Neural crest cell (in vitro differentiated cells): Measurements from ENCODE around the gene RABGAP1. TPM values are rescaled to one million over a fixed set of nuclear protein-coding genes. Genes with fewer than 3 reads are reported as not detected.

Experiments used
- DNase-seq: peaks from one replicate; pipeline ENCODE4 v3.0.0; 2021; ENCODE audit warnings: low read depth, mixed read lengths, low spot score
- H3K27ac Mint-ChIP-seq: one replicate; pipeline ENCODE4 v1.8.0; 2021; ENCODE audit warnings: mild to moderate bottlenecking, mixed read lengths; ENCODE audit not compliant: unreplicated experiment
- H3K27me3 Mint-ChIP-seq: 2 replicates; pipeline ENCODE4 v1.8.0; 2021; ENCODE audit warnings: low read depth, mild to moderate bottlenecking, mixed read lengths
- H3K36me3 Mint-ChIP-seq: 2 replicates; pipeline ENCODE4 v1.8.0; 2021; ENCODE audit warnings: low read depth, mild to moderate bottlenecking, mixed read lengths
- H3K4me1 Mint-ChIP-seq: 2 replicates; pipeline ENCODE4 v1.8.0; 2021; ENCODE audit warnings: mixed read lengths
- H3K4me3 Mint-ChIP-seq: one replicate; pipeline ENCODE4 v1.8.0; 2021; ENCODE audit warnings: mild to moderate bottlenecking, mixed read lengths
- H3K9me3 Mint-ChIP-seq: 2 replicates; pipeline ENCODE4 v1.8.0; 2021; ENCODE audit warnings: mixed read lengths
- total RNA-seq: library from RNA; stranded (reverse); gene quantifications from 2 replicates; pipeline ENCODE4 v1.2.1, GENCODE V29; 2021
- TF ChIP-seq, protein P1 (sequence below): fragments of 200-600 bp; sonication (generic); conservative IDR thresholded peaks from 2 replicates; pipeline ENCODE4 v1.5.0; 2021; ENCODE audit warnings: antibody characterized with exemption, mild to moderate bottlenecking

The RABGAP1 gene
- total RNA-seq, 1 donor from 2014 or later, result 59.5 TPM

DNA sequence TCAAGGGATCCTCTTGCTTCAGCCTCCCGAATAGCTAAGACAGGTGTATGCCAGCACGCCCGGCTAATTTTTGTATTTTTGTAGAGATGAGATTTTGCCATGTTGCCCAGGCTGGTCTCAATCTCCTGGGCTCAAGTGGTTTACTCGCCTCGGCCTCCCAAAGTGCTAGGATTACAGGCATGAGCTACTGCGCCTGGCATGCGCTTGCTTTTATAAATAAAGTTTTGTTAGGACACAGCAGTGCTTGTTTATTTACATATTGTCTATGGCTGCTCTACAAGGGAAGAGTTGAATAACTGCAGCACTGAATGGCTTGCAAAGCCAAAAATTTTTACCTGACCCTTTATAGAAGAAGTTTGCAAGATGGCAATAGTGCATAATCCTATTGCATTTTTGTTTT lies 120.4 kb downstream of the RABGAP1 start:
- Mint-ChIP-seq H3K9me3 (no peaks in the 10 kb centered on the region), H3K36me3 (peaks cover 7% of the 10 kb centered on the region), H3K27ac (no peak overlapping the region), H3K27me3 (no peaks in the 10 kb centered on the region), H3K4me3 (no peak overlapping the region), H3K4me1 (peaks cover 6% of the 10 kb centered on the region)
- TF ChIP-seq, protein P1, sequence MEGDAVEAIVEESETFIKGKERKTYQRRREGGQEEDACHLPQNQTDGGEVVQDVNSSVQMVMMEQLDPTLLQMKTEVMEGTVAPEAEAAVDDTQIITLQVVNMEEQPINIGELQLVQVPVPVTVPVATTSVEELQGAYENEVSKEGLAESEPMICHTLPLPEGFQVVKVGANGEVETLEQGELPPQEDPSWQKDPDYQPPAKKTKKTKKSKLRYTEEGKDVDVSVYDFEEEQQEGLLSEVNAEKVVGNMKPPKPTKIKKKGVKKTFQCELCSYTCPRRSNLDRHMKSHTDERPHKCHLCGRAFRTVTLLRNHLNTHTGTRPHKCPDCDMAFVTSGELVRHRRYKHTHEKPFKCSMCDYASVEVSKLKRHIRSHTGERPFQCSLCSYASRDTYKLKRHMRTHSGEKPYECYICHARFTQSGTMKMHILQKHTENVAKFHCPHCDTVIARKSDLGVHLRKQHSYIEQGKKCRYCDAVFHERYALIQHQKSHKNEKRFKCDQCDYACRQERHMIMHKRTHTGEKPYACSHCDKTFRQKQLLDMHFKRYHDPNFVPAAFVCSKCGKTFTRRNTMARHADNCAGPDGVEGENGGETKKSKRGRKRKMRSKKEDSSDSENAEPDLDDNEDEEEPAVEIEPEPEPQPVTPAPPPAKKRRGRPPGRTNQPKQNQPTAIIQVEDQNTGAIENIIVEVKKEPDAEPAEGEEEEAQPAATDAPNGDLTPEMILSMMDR, result no peak
- DNase-seq, result no peak

DNA sequence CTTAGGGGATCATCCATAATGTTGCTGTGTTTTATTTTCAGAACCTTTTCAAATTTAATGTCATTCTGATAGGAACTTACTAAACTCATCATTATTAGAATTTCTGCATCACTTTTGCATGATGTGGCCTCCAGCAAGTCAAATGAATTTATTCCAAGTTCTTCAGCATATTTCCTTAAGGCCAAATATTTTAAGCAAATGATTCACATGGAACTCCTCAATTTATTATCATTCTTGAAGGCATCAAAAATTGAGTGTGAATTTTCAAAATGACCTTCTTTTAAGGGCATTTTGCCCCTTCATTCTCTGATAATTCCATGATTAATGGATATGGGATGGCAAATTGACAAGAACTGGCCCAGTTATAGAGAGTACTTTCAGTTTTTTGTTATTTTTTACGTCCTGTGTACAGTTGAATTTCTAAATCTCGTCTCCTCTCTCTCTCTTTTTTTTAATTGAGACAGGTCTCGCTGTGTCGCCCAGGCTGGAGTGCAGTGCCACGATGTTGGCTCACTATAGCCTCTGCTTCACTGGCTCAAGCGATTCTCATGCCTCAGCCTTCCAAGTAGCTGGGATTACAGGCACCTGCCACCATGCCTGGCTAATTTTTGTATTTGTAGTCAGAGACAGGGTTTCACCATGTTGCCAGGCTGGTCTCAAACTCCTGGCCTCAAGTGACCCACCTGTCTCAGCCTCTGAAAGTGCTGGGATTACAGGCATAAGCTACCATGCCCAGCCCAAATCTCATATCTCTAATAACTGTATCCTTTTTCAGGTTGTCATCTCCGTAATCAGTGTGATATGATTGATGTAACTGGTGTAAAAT lies 121.7 kb downstream of the RABGAP1 start:
- no peak for DNase-seq
- peaks cover 6% of the 10 kb centered on the region for H3K4me1 Mint-ChIP-seq
- no peak overlapping the region for H3K27ac Mint-ChIP-seq
- no peaks in the 10 kb centered on the region for H3K27me3 Mint-ChIP-seq
- TF ChIP-seq, protein P1, result no peak
- H3K9me3 Mint-ChIP-seq, result no peaks in the 10 kb centered on the region
- H3K36me3 Mint-ChIP-seq, result peaks cover 12% of the 10 kb centered on the region
- no peak overlapping the region for H3K4me3 Mint-ChIP-seq

DNA sequence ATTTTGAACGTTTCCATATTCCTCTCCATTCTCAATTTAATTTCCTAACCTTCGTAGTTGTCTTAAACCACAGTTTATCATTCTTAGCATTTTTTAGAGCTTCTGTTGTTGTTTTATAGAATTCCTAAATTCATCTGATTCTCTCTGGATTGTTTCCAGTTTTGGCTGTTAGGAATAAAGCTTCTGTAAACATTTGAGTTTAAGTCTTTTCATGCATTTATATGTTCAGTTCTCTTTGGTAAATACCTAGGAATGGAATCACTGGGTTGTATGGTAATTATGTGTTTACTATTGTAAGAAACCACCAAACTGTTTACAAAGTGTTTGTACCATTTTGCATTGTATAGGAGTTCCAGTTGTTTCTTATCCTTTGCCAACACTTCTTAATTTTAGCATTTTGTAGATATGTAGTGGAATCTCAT lies 122.4 kb downstream of the RABGAP1 start:
- Mint-ChIP-seq H3K4me1 (peaks cover 6% of the 10 kb centered on the region), H3K9me3 (no peaks in the 10 kb centered on the region), H3K36me3 (peaks cover 12% of the 10 kb centered on the region), H3K27ac (no peak overlapping the region), H3K27me3 (no peaks in the 10 kb centered on the region), H3K4me3 (no peak overlapping the region)
- TF ChIP-seq, protein P1, result no peak
- no peak for DNase-seq

DNA sequence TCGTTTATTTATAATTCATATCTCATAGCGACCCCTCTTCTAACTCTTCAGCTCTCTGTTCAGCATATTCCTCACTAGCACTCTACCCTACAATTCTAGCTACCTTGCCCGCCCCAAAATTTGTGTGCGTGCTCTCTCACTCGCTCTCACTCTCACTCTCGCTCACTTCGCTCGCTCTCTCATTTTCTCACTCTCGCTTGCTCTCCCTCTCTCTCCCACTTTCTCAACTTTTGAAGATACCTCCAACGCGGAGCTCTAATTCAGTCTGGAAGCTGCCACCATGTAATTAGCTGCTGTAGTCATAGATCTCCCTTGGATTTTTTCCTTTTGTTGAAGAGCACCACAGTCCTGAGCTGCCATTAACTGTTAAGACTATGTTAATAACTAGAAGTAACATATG lies 123.1 kb downstream of the RABGAP1 start:
- Mint-ChIP-seq H3K36me3 (peaks cover 10% of the 10 kb centered on the region), H3K4me3 (no peak overlapping the region), H3K27ac (no peak overlapping the region), H3K4me1 (peaks cover 2% of the 10 kb centered on the region), H3K27me3 (no peaks in the 10 kb centered on the region), H3K9me3 (no peaks in the 10 kb centered on the region)
- DNase-seq, result no peak
- TF ChIP-seq, protein P1, result no peak

DNA sequence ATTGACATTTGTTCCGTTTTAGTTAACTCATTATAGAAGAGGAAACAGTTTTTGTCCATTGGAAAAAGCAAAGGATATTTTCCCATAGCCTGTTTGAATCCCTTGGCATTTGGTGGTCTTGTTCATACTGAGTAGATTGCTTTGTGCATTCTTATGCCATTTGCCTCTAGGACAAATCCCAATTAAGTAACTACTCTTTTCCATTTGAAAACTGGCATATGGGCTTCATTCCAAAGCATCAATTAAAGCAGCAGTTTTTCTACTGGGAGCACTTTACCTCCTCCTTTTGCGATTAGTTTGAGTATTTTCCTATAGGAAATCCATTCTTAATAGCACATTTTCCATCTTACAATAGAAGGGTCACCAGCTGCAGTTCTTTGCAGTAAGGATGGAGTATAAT lies 123.9 kb downstream of the RABGAP1 start:
- TF ChIP-seq, protein P1, result no peak
- Mint-ChIP-seq H3K9me3 (no peaks in the 10 kb centered on the region), H3K36me3 (peaks cover 8% of the 10 kb centered on the region), H3K4me3 (no peak overlapping the region), H3K4me1 (no peaks in the 10 kb centered on the region), H3K27me3 (no peaks in the 10 kb centered on the region), H3K27ac (no peak overlapping the region)
- no peak for DNase-seq
